Measurements from ENCODE around the gene CCDC188.
"Not testable (repeated sequence)": the region's sequence is repeated elsewhere in the genome, so short reads cannot be mapped to it uniquely, and the experiment has no call there.

Gene CCDC188

DNA sequence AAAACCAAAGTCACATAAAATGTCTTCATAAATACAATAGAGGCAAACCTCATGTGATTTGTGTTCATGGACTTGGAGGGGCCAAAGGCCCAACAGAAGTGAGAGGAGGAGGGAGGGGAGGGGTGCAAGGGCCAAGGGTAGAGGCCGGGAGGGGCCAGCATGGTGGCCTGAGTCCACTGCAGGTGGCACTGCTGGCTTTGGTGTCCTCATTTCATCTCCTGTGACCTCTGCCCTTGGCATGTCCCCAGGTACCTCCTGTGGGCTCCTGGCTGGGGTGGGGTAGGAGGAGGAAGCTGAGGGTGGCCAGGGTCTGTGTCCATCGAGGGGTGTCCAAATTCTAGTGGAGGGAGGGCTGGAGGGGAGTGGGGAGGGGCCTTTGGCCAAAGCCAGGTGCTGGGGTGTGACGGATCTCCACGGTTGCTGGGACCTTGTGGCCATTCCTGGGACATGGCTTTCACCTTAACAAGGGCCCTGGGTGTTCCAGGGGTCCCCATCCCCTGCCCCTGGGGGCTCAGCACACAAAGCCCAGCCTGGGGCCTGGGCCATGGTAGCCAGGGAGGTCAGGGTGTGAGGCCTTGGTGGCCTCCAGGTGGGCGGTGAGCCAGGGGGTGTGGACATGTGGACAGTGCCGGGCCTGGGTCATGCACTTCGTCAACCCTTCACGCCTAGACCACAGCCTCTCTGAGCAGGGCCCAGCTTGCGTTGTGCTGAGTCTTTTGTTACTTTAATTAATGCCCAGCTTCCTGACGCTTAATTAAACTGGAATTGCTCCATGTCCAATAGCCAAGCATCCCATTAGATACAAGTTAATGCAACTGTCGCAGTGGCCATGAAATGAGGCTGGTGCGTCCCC lies 20.7 kb upstream of the CCDC188 start:
- H3K36me3 Mint-ChIP-seq (ENCODE audit: insufficient read depth) = no peaks in the 10 kb centered on the region
- H3K27ac Mint-ChIP-seq = no peak overlapping the region
- DNase-seq (no peak), ATAC-seq (replicated peaks) (no peak)
- H3K4me1 Mint-ChIP-seq (ENCODE audit: low read depth in 2 of 2) = peaks cover 2 to 3% of the 10 kb centered on the region in 2 donors
- H3K4me3 Mint-ChIP-seq = no peak overlapping the region
- H3K9me3 Mint-ChIP-seq = no peaks in the 10 kb centered on the region
- peaks cover 0 to 12% of the 10 kb centered on the region in 2 donors for H3K27me3 Mint-ChIP-seq

GRCh38 chr22:20170170-20170569 lies 19.3 kb upstream of the CCDC188 start:
- no peak overlapping the region for H3K4me3 Mint-ChIP-seq
- no peaks in the 10 kb centered on the region for H3K36me3 Mint-ChIP-seq (ENCODE audit: insufficient read depth)
- H3K9me3 Mint-ChIP-seq = no peaks in the 10 kb centered on the region
- peaks cover 0 to 12% of the 10 kb centered on the region in 2 donors for H3K27me3 Mint-ChIP-seq
- DNase-seq (no peak), ATAC-seq (replicated peaks) (no peak)
- no peak overlapping the region for H3K27ac Mint-ChIP-seq
- H3K4me1 Mint-ChIP-seq (ENCODE audit: low read depth in 2 of 2) = peaks cover 2 to 3% of the 10 kb centered on the region in 2 donors

- Mint-ChIP-seq H3K4me1 (ENCODE audit: low read depth in 2 of 2) (peaks cover 3% of the 10 kb centered on the region in 2 donors), H3K27me3 (peaks cover 0 to 12% of the 10 kb centered on the region in 2 donors), H3K4me3 (no peak overlapping the region), H3K9me3 (no peaks in the 10 kb centered on the region), H3K36me3 (ENCODE audit: insufficient read depth) (peaks cover 5% of the 10 kb centered on the region), H3K27ac (no peak overlapping the region)
- ATAC-seq (replicated peaks) = no peak
- DNase-seq = no peak
These were observed 18.5 kb upstream of the CCDC188 start for GRCh38 chr22:20169253-20169822.

- ATAC-seq (replicated peaks) (no peak), DNase-seq (no peak)
- H3K9me3 Mint-ChIP-seq = no peaks in the 10 kb centered on the region
- H3K27ac Mint-ChIP-seq = no peak overlapping the region
- H3K4me3 Mint-ChIP-seq = no peak overlapping the region
- peaks cover 3% of the 10 kb centered on the region in 2 donors for H3K4me1 Mint-ChIP-seq (ENCODE audit: low read depth in 2 of 2)
- H3K36me3 Mint-ChIP-seq (ENCODE audit: insufficient read depth) = peaks cover 7% of the 10 kb centered on the region
- peaks cover 0 to 12% of the 10 kb centered on the region in 2 donors for H3K27me3 Mint-ChIP-seq
These were observed 16.9 kb upstream of the CCDC188 start for GRCh38 chr22:20167643-20168322.

- Mint-ChIP-seq H3K27me3 (peaks cover 0 to 12% of the 10 kb centered on the region in 2 donors), H3K9me3 (no peaks in the 10 kb centered on the region), H3K4me1 (ENCODE audit: low read depth in 2 of 2) (peaks cover 3% of the 10 kb centered on the region in 2 donors), H3K36me3 (ENCODE audit: insufficient read depth) (peaks cover 10% of the 10 kb centered on the region), H3K27ac (no peak overlapping the region), H3K4me3 (no peak overlapping the region)
- DNase-seq (no peak), ATAC-seq (replicated peaks) (no peak)
These were observed 15.8 kb upstream of the CCDC188 start for GRCh38 chr22:20166703-20167102.

DNA sequence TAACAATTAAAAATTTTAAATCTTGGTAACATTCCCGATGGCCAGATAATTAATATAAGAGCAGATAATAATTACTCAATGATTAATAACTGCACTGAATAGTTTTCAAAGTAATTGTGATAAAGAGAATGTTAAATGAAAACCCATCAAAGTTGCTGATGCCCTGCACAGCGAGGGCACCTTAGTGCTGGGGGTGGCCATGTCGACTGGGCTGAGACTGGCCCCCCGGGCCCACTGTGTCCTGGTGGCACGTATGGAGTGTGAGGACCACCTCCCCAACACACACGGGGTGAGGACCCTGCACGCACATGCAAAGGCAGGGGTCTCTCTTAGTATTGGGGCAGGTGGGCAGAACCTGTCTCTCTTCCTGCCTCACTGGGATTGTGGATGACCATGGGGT lies 15.1 kb upstream of the CCDC188 start:
- peaks cover 11% of the 10 kb centered on the region for H3K36me3 Mint-ChIP-seq (ENCODE audit: insufficient read depth)
- peaks cover 3% of the 10 kb centered on the region in 2 donors for H3K4me1 Mint-ChIP-seq (ENCODE audit: low read depth in 2 of 2)
- ATAC-seq (replicated peaks) (no peak), DNase-seq (no peak)
- H3K27me3 Mint-ChIP-seq = peaks cover 0 to 9% of the 10 kb centered on the region in 2 donors
- H3K27ac Mint-ChIP-seq = no peak overlapping the region
- no peak overlapping the region for H3K4me3 Mint-ChIP-seq
- H3K9me3 Mint-ChIP-seq = no peaks in the 10 kb centered on the region

GRCh38 chr22:20165421-20165820 lies 14.6 kb upstream of the CCDC188 start:
- DNase-seq (no peak), ATAC-seq (replicated peaks) (no peak)
- no peak overlapping the region for H3K4me3 Mint-ChIP-seq
- peaks cover 0 to 4% of the 10 kb centered on the region in 2 donors for H3K27me3 Mint-ChIP-seq
- no peaks in the 10 kb centered on the region for H3K9me3 Mint-ChIP-seq
- H3K27ac Mint-ChIP-seq = no peak overlapping the region
- H3K4me1 Mint-ChIP-seq (ENCODE audit: low read depth in 2 of 2) = peaks cover 2 to 3% of the 10 kb centered on the region in 2 donors
- peaks cover 11% of the 10 kb centered on the region for H3K36me3 Mint-ChIP-seq (ENCODE audit: insufficient read depth)

- H3K27me3 Mint-ChIP-seq = no peaks in the 10 kb centered on the region
- no peaks in the 10 kb centered on the region for H3K9me3 Mint-ChIP-seq
- no peak overlapping the region for H3K27ac Mint-ChIP-seq
- no peak for ATAC-seq (replicated peaks)
- no peak for DNase-seq
- no peak overlapping the region for H3K4me3 Mint-ChIP-seq
- H3K36me3 Mint-ChIP-seq (ENCODE audit: insufficient read depth) = peaks cover 13% of the 10 kb centered on the region
- H3K4me1 Mint-ChIP-seq (ENCODE audit: low read depth in 2 of 2) = peaks cover 0 to 3% of the 10 kb centered on the region in 2 donors
These were observed 14.0 kb upstream of the CCDC188 start for GRCh38 chr22:20164863-20165262.

- H3K9me3 Mint-ChIP-seq = no peaks in the 10 kb centered on the region
- H3K4me3 Mint-ChIP-seq = no peak overlapping the region
- ATAC-seq (replicated peaks) (no peak), DNase-seq (no peak)
- peaks cover 14% of the 10 kb centered on the region for H3K36me3 Mint-ChIP-seq (ENCODE audit: insufficient read depth)
- peaks cover 0 to 7% of the 10 kb centered on the region in 2 donors for H3K4me1 Mint-ChIP-seq (ENCODE audit: low read depth in 2 of 2)
- H3K27me3 Mint-ChIP-seq = peaks cover 0 to 10% of the 10 kb centered on the region in 2 donors
- H3K27ac Mint-ChIP-seq = peak overlapping the region in 1 of 2 donors; percentile 73
These were observed 9.2 kb upstream of the CCDC188 start for GRCh38 chr22:20160041-20160440.

GRCh38 chr22:20159531-20159930 lies 8.7 kb upstream of the CCDC188 start:
- H3K4me1 Mint-ChIP-seq (ENCODE audit: low read depth in 2 of 2); ATAC-seq (replicated peaks); H3K27me3 Mint-ChIP-seq; H3K9me3 Mint-ChIP-seq; DNase-seq; H3K4me3 Mint-ChIP-seq: not testable (repeated sequence)
- H3K36me3 Mint-ChIP-seq (ENCODE audit: insufficient read depth) = peaks cover 11% of the 10 kb centered on the region
- peak overlapping the region in 1 of 2 donors; percentile 73 for H3K27ac Mint-ChIP-seq

GRCh38 chr22:20159076-20159475 lies 8.2 kb upstream of the CCDC188 start:
- no peak overlapping the region for H3K27ac Mint-ChIP-seq
- DNase-seq = no peak
- no peaks in the 10 kb centered on the region for H3K9me3 Mint-ChIP-seq
- no peak overlapping the region for H3K4me3 Mint-ChIP-seq
- H3K36me3 Mint-ChIP-seq (ENCODE audit: insufficient read depth) = peaks cover 7% of the 10 kb centered on the region
- H3K27me3 Mint-ChIP-seq = peaks cover 0 to 10% of the 10 kb centered on the region in 2 donors
- H3K4me1 Mint-ChIP-seq (ENCODE audit: low read depth in 2 of 2) = peaks cover 0 to 4% of the 10 kb centered on the region in 2 donors
- ATAC-seq (replicated peaks) = no peak

DNA sequence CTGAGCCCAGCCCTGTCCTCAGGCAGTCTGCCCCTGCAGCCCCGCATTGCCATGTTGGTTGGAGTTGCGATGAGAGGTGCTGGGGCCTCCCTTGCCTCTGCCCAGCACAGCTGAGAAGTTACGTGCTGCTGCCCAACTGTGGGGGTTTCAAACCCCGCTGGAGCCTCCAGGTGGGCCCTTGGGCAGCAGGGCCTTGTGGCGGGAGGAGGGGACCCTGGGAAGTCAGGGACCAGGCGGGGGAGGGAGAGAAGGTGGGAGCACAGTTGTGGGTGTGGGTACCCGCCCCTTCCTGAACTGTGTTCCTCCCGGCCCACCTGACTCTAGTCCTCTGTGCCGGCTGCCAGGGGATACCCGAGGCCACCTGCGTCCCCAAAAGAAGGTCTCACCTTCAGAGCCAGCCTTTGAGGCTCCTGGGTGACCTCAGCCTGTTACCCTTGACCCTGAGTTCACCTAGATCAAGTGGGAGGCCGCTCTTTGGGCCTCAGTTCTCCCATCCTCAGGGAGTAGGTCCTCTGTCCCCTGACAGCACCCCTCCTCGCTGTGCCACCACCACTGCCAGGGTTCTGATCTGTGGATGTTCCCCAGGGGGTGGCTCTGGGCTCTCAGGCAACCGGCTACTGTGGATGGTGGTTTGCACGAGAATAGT lies 7.7 kb upstream of the CCDC188 start:
- H3K9me3 Mint-ChIP-seq = no peaks in the 10 kb centered on the region
- H3K4me3 Mint-ChIP-seq = no peak overlapping the region
- H3K27ac Mint-ChIP-seq = no peak overlapping the region

More for the DNA sequence above, 7.7 kb upstream of the CCDC188 start:
- DNase-seq = no peak
- H3K27me3 Mint-ChIP-seq = peaks cover 0 to 10% of the 10 kb centered on the region in 2 donors
- peaks cover 7% of the 10 kb centered on the region for H3K36me3 Mint-ChIP-seq (ENCODE audit: insufficient read depth)
- H3K4me1 Mint-ChIP-seq (ENCODE audit: low read depth in 2 of 2) = peaks cover 0 to 4% of the 10 kb centered on the region in 2 donors
- no peak for ATAC-seq (replicated peaks)
